GM12873 (cell line): ENCODE measurements around the gene RAPGEF2.

Experiments
- CTCF ChIP-seq: IDR thresholded peaks from 2 replicates; pipeline ENCODE4 v1.5.1; 2012; ENCODE audit warnings: low read depth, mild to moderate bottlenecking, moderate library complexity, low read length, control low read depth; ENCODE audit not compliant: insufficient read depth; ENCODE audit errors: missing control alignments

Gene RAPGEF2

GRCh38 chr4:159137176-159137575, 34.3 kb downstream of the RAPGEF2 start:
- TF ChIP-seq CTCF: no peak

GRCh38 chr4:159138436-159138835, 35.6 kb downstream of the RAPGEF2 start:
- no peak for TF ChIP-seq CTCF

GRCh38 chr4:159141193-159141592, 38.3 kb downstream of the RAPGEF2 start:
- TF ChIP-seq CTCF: no peak

- no peak for TF ChIP-seq CTCF
These were observed 39.4 kb downstream of the RAPGEF2 start for GRCh38 chr4:159142241-159142640.

- TF ChIP-seq CTCF: no peak
These were observed 40.0 kb downstream of the RAPGEF2 start for GRCh38 chr4:159142681-159143384.

GRCh38 chr4:159143687-159144086, 40.8 kb downstream of the RAPGEF2 start:
- TF ChIP-seq CTCF: no peak

- no peak for TF ChIP-seq CTCF
These were observed 41.3 kb downstream of the RAPGEF2 start for GRCh38 chr4:159144112-159144694.
